HFFc6 (cell line): ENCODE results near the gene NBPF15. TPM values are rescaled to one million over a fixed set of nuclear protein-coding genes. Genes with fewer than 3 reads are reported as not detected.
"Not testable (repeated sequence)": the region's sequence is repeated elsewhere in the genome, so short reads cannot be mapped to it uniquely, and the experiment has no call there.

Source experiments
- DNase-seq: peaks from one replicate; pipeline ENCODE4 v3.0.0-alpha.2; 2018
- H3K27ac Mint-ChIP-seq: 2 replicates; pipeline ENCODE4 v1.8.0; 2020; ENCODE audit warnings: mild to moderate bottlenecking, mixed read lengths
- H3K27me3 Mint-ChIP-seq: 2 replicates; pipeline ENCODE4 v1.8.0; 2021; ENCODE audit warnings: mild to moderate bottlenecking, moderate library complexity, mixed read lengths; ENCODE audit not compliant: insufficient read depth
- H3K36me3 Mint-ChIP-seq: 2 replicates; pipeline ENCODE4 v1.8.0; 2021; ENCODE audit warnings: low read depth, mixed read lengths
- H3K4me1 Mint-ChIP-seq: 2 replicates; pipeline ENCODE4 v1.8.0; 2020; ENCODE audit warnings: low read depth, mixed read lengths
- H3K4me3 Mint-ChIP-seq: 2 replicates; pipeline ENCODE4 v1.8.0; 2020; ENCODE audit warnings: mild to moderate bottlenecking, moderate library complexity, mixed read lengths
- H3K9me3 Mint-ChIP-seq: 2 replicates; pipeline ENCODE4 v1.8.0; 2020; ENCODE audit warnings: mild to moderate bottlenecking, mixed read lengths
- long read RNA-seq: library from polyadenylated mRNA; unstranded; transcript quantifications from one replicate; pipeline ENCODE4 v2.0.0, GENCODE V29; 2019
- total RNA-seq, 6 experiments: library from RNA; stranded (reverse); fragmentation: NEBNext Ultra II Directional; extraction: Animal tissue kit (Norgen Biotek cat#: 25700); gene quantifications; 2 replicates in 1 of 6; 3 replicates in 5 of 6; pipeline ENCODE4 v1.2.3, GENCODE V29; 2021
- TF ChIP-seq, protein P1 (sequence below): fragments of 200-600 bp; sonication (generic); IDR thresholded peaks from 2 replicates; pipeline ENCODE4 v1.5.0; 2021; ENCODE audit warnings: antibody characterized with exemption, mild to moderate bottlenecking

The NBPF15 gene, protein sequence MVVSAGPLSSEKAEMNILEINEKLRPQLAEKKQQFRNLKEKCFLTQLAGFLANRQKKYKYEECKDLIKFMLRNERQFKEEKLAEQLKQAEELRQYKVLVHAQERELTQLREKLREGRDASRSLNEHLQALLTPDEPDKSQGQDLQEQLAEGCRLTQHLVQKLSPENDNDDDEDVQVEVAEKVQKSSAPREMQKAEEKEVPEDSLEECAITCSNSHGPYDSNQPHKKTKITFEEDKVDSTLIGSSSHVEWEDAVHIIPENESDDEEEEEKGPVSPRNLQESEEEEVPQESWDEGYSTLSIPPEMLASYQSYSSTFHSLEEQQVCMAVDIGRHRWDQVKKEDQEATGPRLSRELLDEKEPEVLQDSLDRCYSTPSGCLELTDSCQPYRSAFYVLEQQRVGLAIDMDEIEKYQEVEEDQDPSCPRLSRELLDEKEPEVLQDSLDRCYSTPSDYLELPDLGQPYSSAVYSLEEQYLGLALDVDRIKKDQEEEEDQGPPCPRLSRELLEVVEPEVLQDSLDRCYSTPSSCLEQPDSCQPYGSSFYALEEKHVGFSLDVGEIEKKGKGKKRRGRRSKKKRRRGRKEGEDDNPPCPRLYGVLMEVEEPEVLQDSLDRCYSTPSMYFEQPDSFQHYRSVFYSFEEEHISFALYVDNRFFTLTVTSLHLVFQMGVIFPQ
- total RNA-seq: 10 to 100 TPM; 28.3 to 32.3 (median 29.9) TPM
- long read RNA-seq, partial matches to known transcripts: 7 of 13 reads
- long read RNA-seq, other reads (novel, unspliced or antisense): 6 of 13 reads

DNA sequence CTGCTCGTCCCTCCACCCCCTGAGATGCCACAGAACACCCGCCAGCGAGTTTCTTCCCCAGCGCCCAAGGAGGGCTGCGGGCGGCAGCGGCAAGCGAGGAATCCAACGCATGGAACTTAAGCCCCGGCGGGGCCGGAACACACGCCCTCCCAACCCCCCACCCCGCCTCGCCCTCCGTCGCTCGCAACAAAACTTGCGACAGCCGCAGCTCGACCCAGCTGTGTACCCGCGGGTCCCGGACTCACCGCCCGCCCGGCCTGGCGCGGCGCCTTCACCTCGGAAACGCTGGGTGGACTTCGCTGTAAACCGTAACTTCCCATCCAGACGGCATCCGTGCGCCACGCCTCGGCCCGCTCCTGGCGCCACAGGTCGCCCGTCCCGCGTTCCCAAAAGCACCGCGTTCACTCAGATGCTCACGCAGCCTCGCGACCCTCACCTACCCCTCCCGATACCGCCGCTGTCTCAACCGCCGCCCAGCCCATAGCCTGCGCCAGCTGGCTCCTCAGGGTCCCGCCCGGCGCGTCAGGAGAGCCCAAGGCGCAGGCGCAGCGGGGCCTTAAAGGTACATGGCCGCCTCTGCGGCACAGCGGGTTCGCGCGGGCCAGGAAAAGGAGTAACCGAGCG lies at the start of gene NBPF15:
NBPF15 (minus strand) TSS at position 534 of the 624 bp plus-strand sequence. CDS start 21,666 bp downstream, outside the sequence.
- DNase-seq: peak; percentile 2
- H3K4me3 Mint-ChIP-seq: peak within 1 kb of the TSS; percentile 93
- H3K36me3 Mint-ChIP-seq, H3K9me3 Mint-ChIP-seq, H3K27me3 Mint-ChIP-seq, H3K4me1 Mint-ChIP-seq: not testable (repeated sequence)
- peak within 1 kb of the TSS; percentile 85 for H3K27ac Mint-ChIP-seq

DNA sequence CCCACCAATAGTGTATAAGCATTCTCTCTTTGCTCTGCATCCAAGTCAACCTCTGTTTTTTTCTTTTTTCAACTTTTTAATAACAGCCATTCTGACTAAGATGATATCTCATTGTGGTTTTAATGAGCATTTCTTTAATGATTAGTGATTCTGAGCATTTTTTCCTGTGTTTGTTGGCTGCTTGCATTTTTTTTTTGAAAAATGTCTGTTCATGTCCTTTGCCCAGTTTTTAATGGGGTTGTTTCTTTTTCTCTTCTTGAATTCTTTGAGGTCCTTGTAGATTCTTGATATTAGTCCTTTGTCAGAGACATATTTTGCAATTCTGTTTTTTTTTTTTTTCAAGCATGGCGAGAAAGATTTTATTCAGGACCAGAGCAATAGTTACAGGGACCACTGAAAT lies 35.0 kb upstream of the NBPF15 start:
- H3K27ac Mint-ChIP-seq, H3K27me3 Mint-ChIP-seq, H3K9me3 Mint-ChIP-seq, H3K4me3 Mint-ChIP-seq, H3K36me3 Mint-ChIP-seq, DNase-seq, H3K4me1 Mint-ChIP-seq: not testable (repeated sequence)

DNA sequence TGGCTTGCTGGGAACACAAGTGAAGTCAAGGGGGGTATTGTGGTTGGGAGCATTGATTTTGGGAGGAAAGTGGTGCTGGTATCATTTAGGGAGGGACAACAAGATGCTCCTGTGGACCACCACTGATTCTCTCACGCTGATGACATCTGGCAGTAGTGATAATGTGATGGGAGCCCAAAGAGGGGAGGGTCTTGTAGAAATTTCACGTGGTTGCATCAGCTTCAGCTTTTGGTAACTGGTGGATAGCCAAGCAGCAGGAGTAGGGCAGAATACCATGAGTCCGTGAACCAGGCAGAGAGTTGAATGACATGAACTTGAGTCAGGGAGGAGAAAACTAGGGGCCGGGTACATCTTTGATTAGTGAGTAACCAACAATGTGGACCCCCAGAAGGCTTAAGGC lies 32.7 kb upstream of the NBPF15 start:
- H3K4me3 Mint-ChIP-seq, H3K36me3 Mint-ChIP-seq, H3K27me3 Mint-ChIP-seq, H3K9me3 Mint-ChIP-seq, H3K4me1 Mint-ChIP-seq, H3K27ac Mint-ChIP-seq, DNase-seq: not testable (repeated sequence)

DNA sequence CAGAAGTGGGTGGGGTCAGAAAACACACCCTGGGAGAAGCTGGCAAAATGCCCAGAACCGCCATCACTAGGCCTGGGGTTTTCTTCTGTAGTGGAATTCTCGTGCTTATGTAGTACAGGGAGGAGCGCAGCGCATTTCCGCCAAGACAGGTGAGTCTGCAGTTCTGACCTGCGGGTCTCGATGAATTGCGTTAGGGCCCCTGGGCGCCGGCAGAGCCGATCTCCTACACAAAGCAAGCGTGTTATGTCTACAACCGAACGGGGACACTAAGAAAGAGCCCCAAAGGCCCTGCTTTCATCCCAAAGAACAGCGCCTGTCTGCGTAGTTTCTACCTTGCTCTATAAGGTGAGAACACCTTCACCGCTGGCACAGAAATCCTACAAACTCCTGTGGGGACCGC lies 28.9 kb upstream of the NBPF15 start:
- H3K27ac Mint-ChIP-seq, H3K4me3 Mint-ChIP-seq, H3K36me3 Mint-ChIP-seq, DNase-seq, H3K9me3 Mint-ChIP-seq, H3K4me1 Mint-ChIP-seq, H3K27me3 Mint-ChIP-seq: not testable (repeated sequence)

DNA sequence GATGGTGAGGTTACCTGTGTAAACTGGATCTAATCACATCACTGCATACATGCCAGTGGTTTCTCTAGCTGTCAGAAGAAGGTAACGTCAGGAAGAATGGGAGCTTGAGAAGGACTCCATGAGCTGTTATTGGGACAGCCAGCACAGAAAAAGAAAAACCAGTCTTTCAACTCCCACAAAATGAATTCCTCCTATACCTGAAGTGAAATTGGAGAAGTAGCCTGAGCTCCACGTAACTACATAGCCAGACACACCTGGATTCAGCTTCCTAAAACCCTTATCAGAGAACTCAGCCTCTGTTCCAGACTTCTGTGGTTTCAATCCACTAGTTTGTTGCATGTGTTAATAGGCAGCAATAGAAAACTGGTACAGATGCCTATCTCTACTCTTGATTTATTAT lies 25.5 kb upstream of the NBPF15 start:
- not testable (repeated sequence) for H3K27me3 Mint-ChIP-seq, H3K36me3 Mint-ChIP-seq, H3K9me3 Mint-ChIP-seq, DNase-seq, H3K4me1 Mint-ChIP-seq, H3K27ac Mint-ChIP-seq, H3K4me3 Mint-ChIP-seq

DNA sequence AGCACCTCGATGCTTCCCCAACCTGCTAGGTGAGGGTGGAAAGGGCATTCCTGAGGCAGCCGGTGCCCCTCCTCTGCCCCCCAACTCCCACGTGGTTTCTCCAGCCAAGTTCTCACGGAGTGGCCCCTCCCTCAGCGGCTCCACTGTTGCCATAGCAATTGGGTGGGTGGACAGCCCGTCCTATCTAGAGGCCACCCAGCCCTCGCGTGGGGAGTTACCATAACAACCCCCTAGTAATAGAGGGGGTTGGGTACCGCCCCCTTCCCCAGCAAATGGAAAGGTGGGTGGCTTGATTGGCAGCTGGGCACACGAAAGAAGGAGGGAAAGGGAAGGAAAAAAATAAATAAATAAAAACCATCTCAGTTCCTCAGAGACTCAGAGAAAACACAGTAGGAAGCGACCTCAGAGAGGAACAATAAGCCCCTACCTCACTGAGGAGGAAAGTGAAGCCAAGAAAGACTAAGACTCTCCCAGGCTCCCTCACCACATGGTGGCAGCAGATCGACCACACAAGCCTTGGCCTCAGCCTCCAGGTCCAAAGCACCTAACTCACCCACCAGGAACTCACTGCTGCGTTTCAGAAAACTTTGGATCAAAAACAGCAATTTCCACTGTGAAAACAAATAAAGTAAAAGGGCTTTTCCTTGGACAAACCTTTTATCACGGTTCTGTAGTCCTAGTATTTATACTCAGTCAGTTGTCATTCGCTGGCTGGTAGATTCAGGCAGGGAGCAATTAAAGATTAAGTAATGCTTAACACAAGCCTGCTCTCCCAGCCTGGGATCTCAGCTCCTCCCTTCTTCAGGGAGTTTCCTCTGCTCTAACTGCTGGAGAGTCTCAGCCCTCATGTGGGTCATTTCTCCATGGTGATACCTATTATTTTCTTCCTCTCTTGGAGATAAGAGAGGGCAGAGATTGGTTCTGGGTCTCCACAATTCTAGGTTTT lies 23.9 kb upstream of the NBPF15 start:
- H3K4me1 Mint-ChIP-seq, H3K27me3 Mint-ChIP-seq, H3K4me3 Mint-ChIP-seq, DNase-seq, H3K36me3 Mint-ChIP-seq, H3K27ac Mint-ChIP-seq, H3K9me3 Mint-ChIP-seq: not testable (repeated sequence)
- TF ChIP-seq, protein P1, sequence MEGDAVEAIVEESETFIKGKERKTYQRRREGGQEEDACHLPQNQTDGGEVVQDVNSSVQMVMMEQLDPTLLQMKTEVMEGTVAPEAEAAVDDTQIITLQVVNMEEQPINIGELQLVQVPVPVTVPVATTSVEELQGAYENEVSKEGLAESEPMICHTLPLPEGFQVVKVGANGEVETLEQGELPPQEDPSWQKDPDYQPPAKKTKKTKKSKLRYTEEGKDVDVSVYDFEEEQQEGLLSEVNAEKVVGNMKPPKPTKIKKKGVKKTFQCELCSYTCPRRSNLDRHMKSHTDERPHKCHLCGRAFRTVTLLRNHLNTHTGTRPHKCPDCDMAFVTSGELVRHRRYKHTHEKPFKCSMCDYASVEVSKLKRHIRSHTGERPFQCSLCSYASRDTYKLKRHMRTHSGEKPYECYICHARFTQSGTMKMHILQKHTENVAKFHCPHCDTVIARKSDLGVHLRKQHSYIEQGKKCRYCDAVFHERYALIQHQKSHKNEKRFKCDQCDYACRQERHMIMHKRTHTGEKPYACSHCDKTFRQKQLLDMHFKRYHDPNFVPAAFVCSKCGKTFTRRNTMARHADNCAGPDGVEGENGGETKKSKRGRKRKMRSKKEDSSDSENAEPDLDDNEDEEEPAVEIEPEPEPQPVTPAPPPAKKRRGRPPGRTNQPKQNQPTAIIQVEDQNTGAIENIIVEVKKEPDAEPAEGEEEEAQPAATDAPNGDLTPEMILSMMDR: peak; percentile 15; the same call in 1 of the 2 replicates

DNA sequence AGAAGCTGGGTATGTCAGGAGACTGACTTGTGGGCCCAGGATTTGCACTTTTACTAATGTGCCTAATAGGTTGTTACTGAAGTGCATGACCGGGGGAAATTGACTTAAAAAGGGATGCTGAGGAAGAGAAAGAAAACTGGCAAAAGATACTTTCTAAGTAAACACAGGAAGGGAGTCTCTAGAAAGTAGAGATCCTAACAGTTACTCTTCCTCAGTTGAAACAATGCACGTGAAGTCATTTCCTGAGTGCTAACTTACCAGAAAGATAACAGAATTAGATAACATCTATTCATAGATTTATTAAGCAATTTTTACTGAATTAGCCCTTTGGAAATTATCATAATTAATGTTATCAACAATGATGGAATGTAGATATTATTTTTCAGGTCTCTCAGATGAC lies 12.4 kb upstream of the NBPF15 start:
- H3K27me3 Mint-ChIP-seq, H3K36me3 Mint-ChIP-seq, H3K27ac Mint-ChIP-seq: not testable (repeated sequence)

DNA sequence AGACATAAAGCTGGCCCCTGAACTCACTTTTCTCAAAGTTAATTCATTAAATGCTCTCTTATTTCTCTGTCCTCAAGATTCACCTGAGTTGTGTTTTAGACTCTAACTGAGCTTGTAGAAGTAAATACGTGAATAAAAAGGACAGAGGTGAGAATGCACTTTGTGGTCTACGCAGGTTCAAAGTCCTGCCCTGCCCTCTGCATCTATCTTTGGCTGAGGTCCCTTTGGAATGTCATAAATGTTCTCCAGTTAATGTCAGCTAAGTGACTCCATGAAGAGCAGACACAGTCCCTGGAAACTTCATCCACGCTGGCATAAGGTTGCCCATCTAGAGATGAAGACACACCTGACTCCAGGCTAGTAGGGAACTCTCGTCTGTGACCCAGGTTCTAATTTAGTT lies 10.0 kb upstream of the NBPF15 start:
- not testable (repeated sequence) for H3K4me1 Mint-ChIP-seq, H3K4me3 Mint-ChIP-seq, DNase-seq, H3K36me3 Mint-ChIP-seq, H3K9me3 Mint-ChIP-seq, H3K27ac Mint-ChIP-seq, H3K27me3 Mint-ChIP-seq

More for the DNA sequence above, 12.4 kb upstream of the NBPF15 start:
- DNase-seq, H3K4me1 Mint-ChIP-seq, H3K9me3 Mint-ChIP-seq, H3K4me3 Mint-ChIP-seq: not testable (repeated sequence)

DNA sequence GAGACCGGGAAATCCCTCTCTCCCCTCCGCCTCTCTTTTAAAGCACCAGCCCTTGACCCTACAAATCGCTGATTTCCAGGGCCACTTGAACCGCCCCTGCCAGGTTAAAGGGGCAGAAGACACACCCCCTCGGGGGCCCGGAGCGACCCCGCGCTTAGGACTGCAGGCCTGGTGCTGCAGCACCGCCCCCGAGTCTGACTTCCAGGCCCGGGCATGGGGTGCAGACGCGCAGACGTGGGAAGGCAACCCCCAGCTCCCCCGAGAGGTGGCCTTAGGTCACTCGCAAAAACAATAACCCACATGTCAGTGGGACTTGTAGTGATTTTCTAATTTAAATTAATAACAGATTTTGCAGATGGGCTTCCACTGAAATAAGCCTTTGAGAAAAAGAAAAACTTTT lies 309 bp upstream of the NBPF15 start:
- not testable (repeated sequence) for H3K4me1 Mint-ChIP-seq, H3K9me3 Mint-ChIP-seq, H3K27ac Mint-ChIP-seq, H3K27me3 Mint-ChIP-seq, DNase-seq, H3K36me3 Mint-ChIP-seq, H3K4me3 Mint-ChIP-seq

DNA sequence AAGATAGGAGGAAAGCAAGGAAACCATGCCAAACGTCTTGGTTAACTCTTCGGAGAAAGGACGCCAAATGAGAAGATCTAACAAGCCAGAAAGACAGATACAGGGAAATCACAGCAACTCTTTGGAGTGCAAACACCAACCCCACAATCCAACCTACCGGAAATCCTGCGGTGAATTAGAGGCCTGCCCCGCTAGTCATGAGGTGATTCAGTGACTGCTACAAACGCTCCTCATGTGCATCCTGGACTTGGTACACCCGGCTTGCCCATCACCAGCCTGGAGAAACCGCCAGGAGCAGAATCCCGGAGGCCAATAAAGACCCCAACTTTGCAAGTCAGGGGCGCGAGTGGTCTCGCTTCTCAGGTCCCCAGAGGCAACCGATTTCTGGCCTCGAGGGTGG lies 783 bp downstream of the NBPF15 start:
- not testable (repeated sequence) for H3K27ac Mint-ChIP-seq

DNA sequence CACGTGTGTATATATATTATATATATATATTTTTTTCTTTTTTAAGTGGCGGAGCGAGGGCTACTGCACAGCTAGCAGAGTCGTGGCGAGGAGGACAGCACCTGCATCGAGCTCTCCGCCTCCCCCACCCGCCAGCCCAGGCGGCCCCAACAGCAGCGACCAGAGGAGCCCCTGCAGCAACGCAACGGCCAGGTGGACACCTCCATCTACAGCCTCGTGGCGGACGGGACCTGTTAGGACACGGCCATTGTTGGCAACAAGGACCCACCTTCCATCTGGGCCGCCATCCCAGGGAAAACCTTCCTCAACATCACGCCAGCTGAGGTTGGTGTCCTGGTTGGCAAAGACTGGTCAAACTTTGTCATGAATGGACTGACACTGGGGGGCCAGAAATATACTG lies 19.1 kb downstream of the NBPF15 start:
- not testable (repeated sequence) for H3K27ac Mint-ChIP-seq, H3K36me3 Mint-ChIP-seq

More for the DNA sequence above, 783 bp downstream of the NBPF15 start:
- peak overlapping the region; percentile 93 for H3K4me3 Mint-ChIP-seq
- not testable (repeated sequence) for H3K27me3 Mint-ChIP-seq, H3K9me3 Mint-ChIP-seq, H3K36me3 Mint-ChIP-seq, H3K4me1 Mint-ChIP-seq
- peak; percentile 52 for DNase-seq

More for the DNA sequence above, 19.1 kb downstream of the NBPF15 start:
- not testable (repeated sequence) for H3K9me3 Mint-ChIP-seq, H3K4me1 Mint-ChIP-seq, H3K27me3 Mint-ChIP-seq, DNase-seq, H3K4me3 Mint-ChIP-seq
